Pancreas (tissue), 10 donors: ENCODE data around the gene ASB16. TPM values are rescaled to one million over a fixed set of nuclear protein-coding genes. Genes with fewer than 3 reads are reported as not detected.
"Not testable (repeated sequence)": the region's sequence is repeated elsewhere in the genome, so short reads cannot be mapped to it uniquely, and the experiment has no call there.

Source experiments
- ATAC-seq, 4 donors: fragments of 200-7000 bp; cut with Tn5 transposase; one replicate each; pipeline versions ENCODE4 v1.8.0 to v1.9.1; 2020; ENCODE audit warnings: mild to moderate bottlenecking in 4 of 4, moderate library complexity in 4 of 4
- DNase-seq, 6 donors: peaks; one replicate each; pipeline ENCODE4 v3.0.0-alpha.2; 2020
- FAIRE-seq: peaks from 2 replicates; lab custom pipeline; 2012; peaks lifted over from hg19 to GRCh38; lab: Jason Lieb, UNC
- H3K27ac ChIP-seq, 4 donors: fragments of 200-600 bp; sonication (generic); 1 replicate in 3 of 4; 2 replicates in 1 of 4; pipeline versions ENCODE4 v1.5.0 to v1.8.0; 2020
- H3K27me3 ChIP-seq, 4 donors: fragments of 200-600 bp; one replicate each; pipeline ENCODE4 v1.8.0; 2021
- H3K36me3 ChIP-seq, 3 donors: fragments of 200-600 bp; sonication (generic) in 1 of 3; one replicate each; pipeline versions ENCODE4 v1.5.0 to v1.8.0; 2020 to 2021
- H3K4me1 ChIP-seq, 3 donors: fragments of 200-600 bp; one replicate each; pipeline ENCODE4 v1.8.0; 2021
- H3K4me3 ChIP-seq, 4 donors: fragments of 200-600 bp; sonication (generic) in 2 of 4; one replicate each; pipeline versions ENCODE4 v1.5.0 to v1.8.0; 2020 to 2021
- H3K9me3 ChIP-seq, 4 donors: fragments of 200-600 bp; one replicate each; pipeline ENCODE4 v1.8.0; 2021
- CTCF ChIP-seq, 4 donors: fragments of 200-600 bp; sonication (generic) in 3 of 4; IDR thresholded peaks; one replicate each; pipeline versions ENCODE4 v1.5.0 to v1.8.0; 2021; ENCODE audit warnings: antibody characterized with exemption in 4 of 4
- WGBS, 2 donors: extraction: QIAGEN DNeasy Blood & Tissue Kit; methylation state at CpG; one replicate each; pipeline ENCODE4 v1.1.7; 2013; 5-methylcytosine and 5-hydroxymethylcytosine counted together
- intact Hi-C, 3 donors: fragments of 100-400 bp; cut with DNase I; formaldehyde crosslinking; loops; one replicate each; pipeline versions ENCODE4 v1.11.1 to v1.14.2; 2022
- polyA plus RNA-seq, 2 donors: library from polyadenylated mRNA; stranded (reverse); fragments of 200-250 nt; gene quantifications; one replicate each; pipeline ENCODE4 v1.2.3, GENCODE V29; 2013
- total RNA-seq, 6 donors: library from RNA; stranded (reverse); fragmentation: NEBNext Ultra II Directional in 4 of 6; extraction: Animal tissue kit (Norgen Biotek cat#: 25700) in 4 of 6; gene quantifications; one replicate each; pipeline versions ENCODE4 v1.2.1 to v1.2.4, GENCODE V29; 2021 to 2023
- donor health status: healthy with polysubstance abuse.
- donor health status: DM: no; HTN: no; CAD: no; lungs with moderate emphysema.
- donor health status: DM: no; HTN: no; CAD: no.
- donor health status: control.
- donor health status: control.
- donor health status: Bipolar disorder and iron deficiency.
- donor health status: DM: yes; HTN: yes; CAD: no.
- donor health status: DM: no; HTN: no; CAD: no.
- donor health status: DM: no; HTN: no; CAD: no.
- donor health status: DM: yes; HTN: yes; CAD: no.

ASB16 gene
- total and polyA plus RNA-seq, 8 donors = 1.1 to 3.9 (median 2.3) TPM

- Histone ChIP-seq H3K9me3 (no peaks in the 10 kb centered on the region), H3K27me3 (no peaks in the 10 kb centered on the region), H3K4me3 (no peak overlapping the region), H3K27ac (no peak overlapping the region), H3K4me1 (no peaks in the 10 kb centered on the region), H3K36me3 (no peaks in the 10 kb centered on the region)
- no peak for FAIRE-seq
- intact Hi-C loops = no loop called here
- no peak for TF ChIP-seq CTCF (IDR thresholded peaks at IDR 0.05)
- DNase-seq = no peak
- no peak for ATAC-seq
Measured at GRCh38 chr17:44132275-44132821, 38.2 kb upstream of the ASB16 start.

- Histone ChIP-seq H3K4me1 (peaks cover 0 to 3% (median 0%) of the 10 kb centered on the region in 3 donors), H3K4me3 (no peak overlapping the region), H3K9me3 (no peaks in the 10 kb centered on the region), H3K36me3 (no peaks in the 10 kb centered on the region), H3K27ac (no peak overlapping the region), H3K27me3 (no peaks in the 10 kb centered on the region)
- ATAC-seq = no peak
- FAIRE-seq = no peak
- WGBS, 2 donors = 67 to 79% methylated on average over 4 of the region's 4 CpGs
- no peak for TF ChIP-seq CTCF (IDR thresholded peaks at IDR 0.05)
- intact Hi-C loops = no loop called here
- DNase-seq = no peak
Measured at GRCh38 chr17:44133918-44134476, 36.5 kb upstream of the ASB16 start.

- Histone ChIP-seq H3K4me1 (peaks cover 0 to 3% (median 0%) of the 10 kb centered on the region in 3 donors), H3K9me3 (no peaks in the 10 kb centered on the region), H3K27me3 (no peaks in the 10 kb centered on the region), H3K4me3 (no peak overlapping the region), H3K27ac (no peak overlapping the region), H3K36me3 (no peaks in the 10 kb centered on the region)
- TF ChIP-seq CTCF (IDR thresholded peaks at IDR 0.05) = no peak
- DNase-seq (no peak), FAIRE-seq (no peak), ATAC-seq (no peak)
- intact Hi-C loops = no loop called here
- WGBS, 2 donors = 85 to 89% methylated on average over 9 of the region's 9 CpGs
Measured at GRCh38 chr17:44134752-44135568, 35.5 kb upstream of the ASB16 start.

GRCh38 chr17:44137891-44138709, 32.4 kb upstream of the ASB16 start:
- intact Hi-C loops = no loop called here
- DNase-seq (peak in 5 of 6 donors; percentile 62 to 83 (median 75)), FAIRE-seq (no peak), ATAC-seq (peak; percentile 75 to 87 (median 80))
- Histone ChIP-seq H3K27ac (peak overlapping the region in 1 of 4 donors; percentile 57), H3K9me3 (no peaks in the 10 kb centered on the region), H3K4me1 (peaks cover 0 to 7% (median 0%) of the 10 kb centered on the region in 3 donors), H3K27me3 (no peaks in the 10 kb centered on the region), H3K36me3 (no peaks in the 10 kb centered on the region), H3K4me3 (no peak overlapping the region)
- 8 to 11% methylated on average over 20 of the region's 20 CpGs for WGBS, 2 donors
- TF ChIP-seq CTCF (IDR thresholded peaks at IDR 0.05) = no peak

GRCh38 chr17:44143921-44144320, 26.6 kb upstream of the ASB16 start:
- H3K27me3 ChIP-seq, H3K27ac ChIP-seq, FAIRE-seq, H3K4me3 ChIP-seq, H3K9me3 ChIP-seq, H3K36me3 ChIP-seq, intact Hi-C loops, H3K4me1 ChIP-seq, ATAC-seq, DNase-seq: not testable (repeated sequence)
- 84 to 95% methylated on average over 8 of the region's 8 CpGs for WGBS, 2 donors
